NB4 (cell line): ENCODE measurements around the gene ASXL3.

Experiments
- CTCF ChIP-seq: IDR thresholded peaks from one replicate; pipeline ENCODE4 v1.5.1; 2012; ENCODE audit warnings: low read depth, low read length
- MYC ChIP-seq: IDR thresholded peaks from 2 replicates; pipeline ENCODE4 v1.6.1; 2011; ENCODE audit warnings: low read depth, low read length
- POLR2A ChIP-seq: IDR thresholded peaks from 2 replicates; pipeline ENCODE4 v1.6.1; 2011; ENCODE audit warnings: mild to moderate bottlenecking; ENCODE audit not compliant: insufficient read length; ENCODE audit errors: extremely low read depth

- no peak for TF ChIP-seq CTCF
- no peak for TF ChIP-seq POLR2A
- no peak for TF ChIP-seq MYC
These were observed 63.1 kb downstream of the ASXL3 start for GRCh38 chr18:33641141-33641540.
